ENCODE results near the gene PTOV1.
"Not testable (repeated sequence)": the region's sequence is repeated elsewhere in the genome, so short reads cannot be mapped to it uniquely, and the experiment has no call there.

PTOV1 gene

GRCh38 chr19:49818649-49819370, 32.1 kb upstream of the PTOV1 start:
- DNase-seq (ENCODE audit: low read depth in 1 of 2, low spot score in 1 of 2) = no peak
- no peaks in the 10 kb centered on the region for H3K27me3 ChIP-seq (ENCODE audit: insufficient read depth, poor library complexity, severe bottlenecking)
- TF ChIP-seq REST (IDR thresholded peaks at IDR 0.05; ENCODE audit: insufficient replicate concordance, low read depth) (no peak), SPI1 (IDR thresholded peaks at IDR 0.05; ENCODE audit: borderline replicate concordance, low read depth) (no peak), CTCF (IDR thresholded peaks at IDR 0.05; ENCODE audit: insufficient read depth, low read length) (no peak), POLR2AphosphoS5 (IDR thresholded peaks at IDR 0.05; ENCODE audit: low read depth) (no peak), GABPA (IDR thresholded peaks at IDR 0.05; ENCODE audit: low read depth) (no peak)
- peak overlapping the region; percentile 94 for H3K4me3 ChIP-seq (replicated peaks; ENCODE audit: insufficient read depth, low read length)
- H3K27ac ChIP-seq (replicated peaks) = peak overlapping the region; percentile 97

GRCh38 chr19:49819452-49820115, 31.4 kb upstream of the PTOV1 start:
- H3K27me3 ChIP-seq (ENCODE audit: insufficient read depth, poor library complexity, severe bottlenecking); H3K27ac ChIP-seq (replicated peaks); DNase-seq (ENCODE audit: low read depth in 1 of 2, low spot score in 1 of 2): not testable (repeated sequence)
- peak overlapping the region; percentile 94; the same call in 1 of the 2 replicates for H3K4me3 ChIP-seq (replicated peaks; ENCODE audit: insufficient read depth, low read length)

- H3K4me3 ChIP-seq (replicated peaks; ENCODE audit: insufficient read depth, low read length) = no peak overlapping the region
- no peaks in the 10 kb centered on the region for H3K27me3 ChIP-seq (ENCODE audit: insufficient read depth, poor library complexity, severe bottlenecking)
- TF ChIP-seq GABPA (IDR thresholded peaks at IDR 0.05; ENCODE audit: low read depth) (no peak), CTCF (IDR thresholded peaks at IDR 0.05; ENCODE audit: insufficient read depth, low read length) (no peak), SPI1 (IDR thresholded peaks at IDR 0.05; ENCODE audit: borderline replicate concordance, low read depth) (no peak), POLR2AphosphoS5 (IDR thresholded peaks at IDR 0.05; ENCODE audit: low read depth) (no peak), REST (IDR thresholded peaks at IDR 0.05; ENCODE audit: insufficient replicate concordance, low read depth) (no peak)
- DNase-seq (ENCODE audit: low read depth in 1 of 2, low spot score in 1 of 2) = no peak
- no peak overlapping the region for H3K27ac ChIP-seq (replicated peaks)
Observed at GRCh38 chr19:49820125-49820524, 30.8 kb upstream of the PTOV1 start.

GRCh38 chr19:49823472-49823871, 27.5 kb upstream of the PTOV1 start:
- no peak for DNase-seq (ENCODE audit: low read depth in 1 of 2, low spot score in 1 of 2)
- no peak overlapping the region for H3K27ac ChIP-seq (replicated peaks)
- TF ChIP-seq CTCF (IDR thresholded peaks at IDR 0.05; ENCODE audit: insufficient read depth, low read length) (no peak), GABPA (IDR thresholded peaks at IDR 0.05; ENCODE audit: low read depth) (no peak), REST (IDR thresholded peaks at IDR 0.05; ENCODE audit: insufficient replicate concordance, low read depth) (no peak), SPI1 (IDR thresholded peaks at IDR 0.05; ENCODE audit: borderline replicate concordance, low read depth) (no peak), POLR2AphosphoS5 (IDR thresholded peaks at IDR 0.05; ENCODE audit: low read depth) (no peak)
- H3K4me3 ChIP-seq (replicated peaks; ENCODE audit: insufficient read depth, low read length) = no peak overlapping the region
- H3K27me3 ChIP-seq (ENCODE audit: insufficient read depth, poor library complexity, severe bottlenecking) = no peaks in the 10 kb centered on the region
